Measurements from ENCODE around the gene ERBB2. TPM values are rescaled to one million over a fixed set of nuclear protein-coding genes. Genes with fewer than 3 reads are reported as not detected.

The ERBB2 gene
- total and polyA plus RNA-seq, 2 of the 4 experiments (the other 2 are of a cell fraction), result 28.7 to 33.3 TPM

GRCh38 chr17:39683295-39683939 is 16.4 kb upstream of the ERBB2 start:
- H3K4me2 ChIP-seq (ENCODE audit: low read depth, low read length), result no peak overlapping the region
- H3K9me1 ChIP-seq (ENCODE audit: insufficient read depth, low read length), result peaks cover under 1% of the 10 kb centered on the region; the same call in 1 of the 2 replicates
- no peak overlapping the region for H2BK20ac ChIP-seq (ENCODE audit: low read depth, low read length)
- H2AK9ac ChIP-seq (replicated peaks; ENCODE audit: low read depth, low read length, poor library complexity), result no peak overlapping the region
- dilution Hi-C loops (cut with HindIII; ENCODE audit: low sequenced_read_pairs, unreplicated experiment) (no loop called here), intact Hi-C loops (cut with micrococcal nuclease) (no loop called here), in situ Hi-C loops (cut with MboI; ENCODE audit: low sequenced_read_pairs) (no loop called here)
- no peak overlapping the region for H3K18ac ChIP-seq (ENCODE audit: low read depth, low read length)
- H2BK15ac ChIP-seq (ENCODE audit: low read depth, low read length), result no peak overlapping the region
- no peak overlapping the region for H3K4ac ChIP-seq (ENCODE audit: low read depth, low read length)
- no peak overlapping the region for H4K91ac ChIP-seq (ENCODE audit: insufficient read depth, low read depth, low read length)
- CTCF ChIA-PET, result no interaction called here
- DNase-seq (no peak), ATAC-seq (ENCODE audit: low read depth) (no peak)
- WGBS, 2 experiments (ENCODE audit: extremely low coverage in 2 of 2, insufficient read length in 1 of 2), result 80% methylated on average over 3 of the region's 9 CpGs; no CpG with 5 or more reads in 1 of the 2 experiments
- H4K5ac ChIP-seq (ENCODE audit: low read depth, low read length), result no peak overlapping the region
- no peak overlapping the region for H3K27ac ChIP-seq (ENCODE audit: insufficient read depth, low read length)
- H2BK5ac ChIP-seq (ENCODE audit: low read depth, low read length, poor library complexity, severe bottlenecking), result no peak overlapping the region
- H3K9ac ChIP-seq (ENCODE audit: low read depth, low read length), result no peak overlapping the region
- H4K8ac ChIP-seq (ENCODE audit: low read depth in 2 of 2, low read length in 2 of 2), result no peak overlapping the region
- no peak overlapping the region for H3K56ac ChIP-seq (ENCODE audit: extremely low read depth, insufficient read depth, low read length)
- H2AK5ac ChIP-seq (ENCODE audit: low read depth, low read length), result no peak overlapping the region
- no peak overlapping the region for H2BK120ac ChIP-seq (ENCODE audit: low read depth, low read length)
- no TSS peak for BruUV-seq (replicated peaks)
- no peaks in the 10 kb centered on the region for H3K27me3 ChIP-seq (ENCODE audit: control insufficient read depth, insufficient read depth, low read length)
- no peak overlapping the region for H3K4me3 ChIP-seq (ENCODE audit: insufficient read depth, low read depth, low read length)
- H3K9me3 ChIP-seq (ENCODE audit: control insufficient read depth, insufficient read depth, low read length), result no peaks in the 10 kb centered on the region
- peaks cover 3% of the 10 kb centered on the region for H3K4me1 ChIP-seq (ENCODE audit: control insufficient read depth, insufficient read depth, low read length)
- no peaks in the 10 kb centered on the region for H4K20me1 ChIP-seq (ENCODE audit: insufficient read depth, low read length)
- TF ChIP-seq MAZ (IDR thresholded peaks at IDR 0.05; ENCODE audit: borderline replicate concordance, low read depth, low read length) (no peak), RAD21 (IDR thresholded peaks at IDR 0.05; ENCODE audit: low read length) (no peak), CHD1 (IDR thresholded peaks at IDR 0.05; ENCODE audit: low read depth, low read length) (no peak), USF2 (IDR thresholded peaks at IDR 0.05; ENCODE audit: low read depth, low read length) (no peak), ELK1 (IDR thresholded peaks at IDR 0.05; ENCODE audit: borderline replicate concordance, low read depth, low read length) (no peak), CEBPB (IDR thresholded peaks at IDR 0.05; ENCODE audit: low read depth, low read length) (no peak), BHLHE40 (IDR thresholded peaks at IDR 0.05; ENCODE audit: low read depth, low read length) (no peak), FOS (IDR thresholded peaks at IDR 0.05; ENCODE audit: low read depth, low read length) (no peak)
- no peak overlapping the region for H3K23ac ChIP-seq (ENCODE audit: low read depth, low read length)
- H3K14ac ChIP-seq (replicated peaks; ENCODE audit: low read depth, low read length), result no peak overlapping the region
- H2AFZ ChIP-seq (replicated peaks; ENCODE audit: low read length, poor library complexity), result no peak overlapping the region
- POLR2A ChIA-PET (ENCODE audit: unreplicated experiment), result no interaction called here
- H3K79me1 ChIP-seq (ENCODE audit: low read depth in 1 of 2, low read length in 2 of 2), result peaks cover 0 to 6% of the 10 kb centered on the region in 2 experiments; a peak in 3 of 4 replicates
- H3K36me3 ChIP-seq (ENCODE audit: control insufficient read depth, insufficient read depth, low read length), result peaks cover 8% of the 10 kb centered on the region

All from IMR-90 (cell line).